ENCODE measurements around the gene ZBTB3.

DNA sequence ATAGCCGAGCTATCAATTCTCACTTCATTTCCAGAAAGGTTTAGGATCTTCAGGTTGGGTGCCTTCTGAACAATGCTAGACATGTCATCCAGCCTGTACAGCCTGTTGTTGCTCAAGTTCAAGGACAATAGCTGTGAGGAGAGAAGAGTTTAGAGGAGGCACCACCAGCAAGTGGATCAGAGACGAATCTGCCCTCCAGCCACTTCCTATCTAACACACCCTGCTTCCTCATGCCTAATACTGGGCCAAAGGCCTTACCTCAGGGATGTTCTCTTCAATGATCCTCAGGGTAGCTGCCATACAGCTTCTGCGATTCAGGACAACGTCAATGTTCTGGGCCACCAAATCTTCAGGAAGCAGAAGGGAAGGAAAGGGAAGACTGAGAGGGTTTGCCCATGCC, 47.1 kb upstream of the ZBTB3 start:
- no peak for TF ChIP-seq GATA3 (IDR thresholded peaks at IDR 0.05; ENCODE audit: low read depth, low read length)
- no peak for TF ChIP-seq GATA2 (IDR thresholded peaks at IDR 0.05; ENCODE audit: low read depth, low read length)

All from SH-SY5Y (cell line).